GM12801 (cell line): ENCODE data around the gene SAMD4B.

Experiments
- CTCF ChIP-seq: IDR thresholded peaks from one replicate; pipeline ENCODE4 v1.5.1; 2011; ENCODE audit warnings: control low read depth; ENCODE audit not compliant: insufficient read length; ENCODE audit errors: extremely low read depth

Gene SAMD4B

DNA sequence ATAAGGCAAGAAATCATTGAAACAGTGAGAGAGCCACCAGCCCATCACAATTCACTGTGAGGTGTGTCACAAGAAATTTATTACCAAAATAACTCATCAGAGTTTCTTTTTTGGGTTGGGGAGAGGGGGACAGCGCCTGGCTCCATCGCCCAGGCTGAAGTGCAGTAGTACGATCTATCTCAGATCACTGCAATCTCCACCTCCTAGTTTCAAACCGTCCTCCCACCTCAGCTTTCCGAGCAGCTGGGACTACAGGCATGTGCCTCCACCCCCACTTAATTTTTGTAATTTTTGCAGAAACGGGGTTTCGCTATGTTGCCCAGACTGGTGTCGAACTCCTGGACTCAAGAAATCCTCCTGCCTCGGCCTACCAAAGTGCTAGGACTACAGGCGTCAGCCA, 42.4 kb upstream of the SAMD4B start:
- TF ChIP-seq CTCF, result no peak

- no peak for TF ChIP-seq CTCF
These were observed 41.2 kb upstream of the SAMD4B start for GRCh38 chr19:39301021-39301420.

DNA sequence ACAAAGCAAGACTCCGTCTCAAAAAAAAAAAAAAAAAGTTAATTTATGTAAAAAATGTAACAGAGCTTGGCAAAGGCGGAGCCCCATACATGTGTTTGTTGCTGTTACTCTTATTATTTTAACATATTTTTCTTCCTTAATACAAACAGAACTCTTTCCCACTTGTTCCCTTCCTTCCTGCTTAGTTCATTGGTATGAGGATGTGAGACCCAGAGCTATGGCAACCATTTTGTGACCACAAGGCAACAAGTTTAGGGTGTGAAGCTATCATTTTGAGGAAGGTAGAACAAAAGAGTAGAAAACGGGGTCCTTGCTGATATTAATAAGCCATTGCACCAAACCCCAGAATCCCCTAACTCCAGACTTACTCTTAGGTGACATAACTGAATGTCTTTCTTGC, 40.7 kb upstream of the SAMD4B start:
- TF ChIP-seq CTCF, result no peak

- TF ChIP-seq CTCF, result no peak
These were observed 38.6 kb upstream of the SAMD4B start for GRCh38 chr19:39303373-39304184.

DNA sequence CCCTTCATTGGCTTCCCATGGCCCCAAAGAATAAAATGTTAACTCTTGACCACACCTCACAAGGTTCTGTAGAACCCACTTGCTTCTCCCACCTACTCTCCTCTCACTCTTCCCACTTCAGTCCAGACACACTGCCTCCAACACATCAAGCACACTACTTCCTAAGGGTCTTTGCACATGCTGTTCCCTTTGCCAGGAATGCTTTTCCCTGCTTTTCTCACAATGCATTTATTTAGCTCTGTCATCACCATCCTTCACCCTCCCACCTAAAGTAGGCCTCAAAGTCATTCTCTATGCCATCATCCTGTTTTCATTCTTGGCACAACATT, 38.1 kb upstream of the SAMD4B start:
- no peak for TF ChIP-seq CTCF

DNA sequence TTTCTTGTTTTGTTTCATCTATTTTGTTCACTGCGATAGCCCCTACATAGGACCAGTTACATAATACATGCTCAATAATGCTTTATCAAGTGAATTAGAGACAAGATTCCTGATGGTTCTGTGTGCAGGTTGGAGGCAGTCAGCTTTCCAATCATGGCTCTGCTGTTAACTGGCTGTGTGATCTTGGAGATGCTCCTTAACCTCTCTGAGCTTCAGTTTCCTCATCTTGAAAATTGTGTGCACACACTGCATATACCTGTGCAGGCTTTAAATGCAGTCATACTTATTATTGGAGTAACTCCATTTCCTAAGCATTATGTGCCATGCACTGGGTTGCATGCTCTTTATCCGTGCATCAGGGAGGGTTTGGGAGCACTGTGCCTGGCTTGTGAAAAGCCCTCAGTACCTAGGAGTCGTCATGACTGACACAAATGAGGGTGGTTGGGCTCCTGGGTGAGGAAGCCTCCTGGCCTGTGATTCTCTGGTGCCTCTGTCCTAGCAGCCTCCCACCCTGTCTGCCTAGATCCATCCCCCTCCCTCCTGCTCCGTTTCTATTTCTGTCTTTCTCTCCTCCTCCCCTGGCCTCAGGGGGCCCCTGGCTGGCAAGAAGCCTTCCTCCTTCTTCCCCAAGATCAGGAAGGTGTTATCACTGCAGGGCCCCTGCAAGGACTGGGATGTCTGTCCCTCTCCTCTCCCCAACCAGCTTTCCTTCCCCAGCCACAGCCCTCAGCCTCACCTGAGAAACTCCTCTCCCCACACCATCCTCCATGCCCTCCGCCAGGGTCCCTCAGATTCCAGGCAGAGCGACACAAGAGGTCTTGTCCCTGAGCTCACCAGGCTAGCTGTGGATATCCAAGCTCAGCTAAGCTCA, 37.3 kb upstream of the SAMD4B start:
- TF ChIP-seq CTCF, result no peak

DNA sequence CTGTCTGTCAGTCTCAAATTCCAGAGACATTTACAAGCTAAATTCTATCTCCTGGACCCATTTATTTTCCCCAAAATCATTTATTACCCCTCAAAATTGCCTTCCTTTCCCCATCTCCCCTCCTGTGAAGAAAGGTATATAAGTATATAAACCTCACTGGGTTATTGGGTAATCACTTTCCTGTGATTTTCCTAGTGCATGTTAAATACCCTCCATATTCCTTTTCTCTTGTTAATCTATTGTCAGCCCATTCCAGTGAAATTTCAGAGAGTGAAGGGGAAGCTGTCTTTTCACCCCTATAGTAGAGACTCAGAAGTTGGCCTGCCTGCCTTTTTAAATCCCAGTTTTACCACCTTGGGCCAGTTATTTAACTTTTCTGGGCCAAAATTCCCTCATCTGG, 36.1 kb upstream of the SAMD4B start:
- TF ChIP-seq CTCF, result no peak
